Parathyroid adenoma (tissue), 2 donors: ENCODE data around the gene GRHPR.
"Not testable (repeated sequence)": the region's sequence is repeated elsewhere in the genome, so short reads cannot be mapped to it uniquely, and the experiment has no call there.

ENCODE experiments used
- H2AFZ ChIP-seq: fragments of 300-600 bp; sonication (generic); one replicate; pipeline ENCODE4 v1.7.0; 2017; ENCODE audit warnings: antibody characterized with exemption, mild to moderate bottlenecking
- H3K27ac ChIP-seq: fragments of 300-600 bp; sonication (generic); one replicate; pipeline ENCODE4 v1.7.0; 2017
- H3K27me3 ChIP-seq: fragments of 300-600 bp; sonication (generic); one replicate; pipeline ENCODE4 v1.7.0; 2017; ENCODE audit warnings: low read length; ENCODE audit not compliant: control insufficient read depth, insufficient read depth
- H3K36me3 ChIP-seq: fragments of 300-600 bp; sonication (generic); one replicate; pipeline ENCODE4 v1.7.0; 2017; ENCODE audit warnings: low read length; ENCODE audit not compliant: control insufficient read depth, insufficient read depth
- H3K4me1 ChIP-seq: fragments of 300-600 bp; sonication (generic); one replicate; pipeline ENCODE4 v1.7.0; 2017; ENCODE audit warnings: control low read depth
- H3K4me2 ChIP-seq: fragments of 300-600 bp; sonication (generic); one replicate; pipeline ENCODE4 v1.7.0; 2017; ENCODE audit warnings: low read length
- H3K4me3 ChIP-seq: fragments of 300-600 bp; sonication (generic); one replicate; pipeline ENCODE4 v1.7.0; 2017; ENCODE audit warnings: low read depth, low read length
- H3K79me2 ChIP-seq: fragments of 300-600 bp; sonication (generic); one replicate; pipeline ENCODE4 v1.7.0; 2017; ENCODE audit warnings: control low read depth
- H3K9ac ChIP-seq: fragments of 300-600 bp; sonication (generic); one replicate; pipeline ENCODE4 v1.7.0; 2017; ENCODE audit warnings: mild to moderate bottlenecking
- H3K9me3 ChIP-seq: fragments of 300-600 bp; sonication (generic); one replicate; pipeline ENCODE4 v1.7.0; 2017; ENCODE audit warnings: low read length; ENCODE audit not compliant: control insufficient read depth
- CTCF ChIP-seq: fragments of 300-600 bp; sonication (generic); IDR thresholded peaks from one replicate; pipeline ENCODE4 v1.7.0; 2017; ENCODE audit warnings: antibody characterized with exemption, mild to moderate bottlenecking
- donor health status: primary hyperparathyroidism.

Gene GRHPR

GRCh38 chr9:37421914-37422288 is 595 bp upstream of the GRHPR start:
- Histone ChIP-seq H2AFZ (peak overlapping the region; percentile 95), H3K9ac (no peak overlapping the region)

DNA sequence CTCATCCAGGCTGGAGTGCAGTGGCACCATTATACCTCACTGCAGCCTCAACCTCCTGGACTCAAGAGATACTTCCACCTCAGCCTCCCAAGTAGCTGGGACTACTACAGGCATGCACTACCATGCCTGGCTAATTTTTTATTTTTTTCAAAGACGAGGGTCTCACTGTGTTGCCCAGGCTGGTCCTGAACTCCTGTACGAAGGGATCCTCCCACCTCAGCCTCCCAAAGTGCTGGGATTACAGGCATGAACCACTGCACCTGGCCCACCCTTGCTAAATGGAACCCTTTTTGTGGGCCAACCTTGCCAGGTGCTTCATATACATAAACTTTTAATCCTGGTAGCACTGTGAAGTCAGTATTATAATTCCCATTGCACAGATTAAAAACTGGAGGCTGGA is 1.0 kb downstream of the GRHPR start:
- H3K4me2 ChIP-seq: peak overlapping the region; percentile 73
- H3K27ac ChIP-seq: no peak overlapping the region
- TF ChIP-seq CTCF: no peak
- no peaks in the 10 kb centered on the region for H3K9me3 ChIP-seq
- H3K36me3 ChIP-seq: no peaks in the 10 kb centered on the region
- peaks cover 4% of the 10 kb centered on the region for H3K79me2 ChIP-seq
- H3K27me3 ChIP-seq: no peaks in the 10 kb centered on the region
- H3K4me3 ChIP-seq: peak overlapping the region; percentile 94
- H3K4me1 ChIP-seq: no peaks in the 10 kb centered on the region
- no peak overlapping the region for H3K9ac ChIP-seq
- no peak overlapping the region for H2AFZ ChIP-seq

More at GRCh38 chr9:37421914-37422288, 595 bp upstream of the GRHPR start:
- Histone ChIP-seq H3K36me3 (no peaks in the 10 kb centered on the region), H3K27me3 (no peaks in the 10 kb centered on the region), H3K4me1 (no peaks in the 10 kb centered on the region), H3K9me3 (no peaks in the 10 kb centered on the region), H3K27ac (peak overlapping the region; percentile 57), H3K4me2 (peak overlapping the region; percentile 73), H3K4me3 (peak overlapping the region; percentile 94), H3K79me2 (peaks cover 4% of the 10 kb centered on the region)
- no peak for TF ChIP-seq CTCF

- H3K4me3 ChIP-seq: no peak overlapping the region
- no peak for TF ChIP-seq CTCF
These were observed 1.7 kb downstream of the GRHPR start for GRCh38 chr9:37424204-37424685.

DNA sequence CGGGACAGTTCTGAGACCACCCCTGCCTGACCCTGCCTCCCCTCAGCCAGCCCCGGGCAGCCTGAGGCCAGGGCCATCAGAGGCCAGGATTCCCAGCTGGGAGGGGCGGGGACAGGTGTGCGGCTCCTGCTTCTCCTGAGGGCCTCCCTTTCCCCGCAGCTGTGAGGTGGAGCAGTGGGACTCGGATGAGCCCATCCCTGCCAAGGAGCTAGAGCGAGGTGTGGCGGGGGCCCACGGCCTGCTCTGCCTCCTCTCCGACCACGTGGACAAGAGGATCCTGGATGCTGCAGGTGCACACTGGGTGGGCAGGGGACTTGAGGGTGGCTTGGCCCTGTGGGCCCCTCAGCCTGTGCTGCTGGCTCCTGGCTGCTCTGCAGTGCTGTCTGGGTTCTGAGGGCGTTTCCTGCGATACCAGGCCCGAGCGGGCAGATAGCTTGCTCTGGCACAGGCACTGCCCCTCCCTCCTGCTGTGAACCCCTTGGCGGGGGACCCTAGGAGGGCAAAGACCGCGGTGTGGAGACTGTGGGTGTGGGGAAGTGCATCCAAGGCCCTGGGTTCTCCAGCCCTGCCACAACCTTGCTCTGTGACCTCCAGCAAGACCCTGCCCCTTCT is 2.3 kb downstream of the GRHPR start:
- no peaks in the 10 kb centered on the region for H3K4me1 ChIP-seq
- H3K27me3 ChIP-seq: no peaks in the 10 kb centered on the region
- no peak overlapping the region for H3K4me2 ChIP-seq
- H3K79me2 ChIP-seq: peaks cover 4% of the 10 kb centered on the region
- no peak overlapping the region for H3K9ac ChIP-seq
- no peak overlapping the region for H3K27ac ChIP-seq
- H2AFZ ChIP-seq: no peak overlapping the region
- no peak for TF ChIP-seq CTCF
- H3K36me3 ChIP-seq: no peaks in the 10 kb centered on the region
- H3K9me3 ChIP-seq: no peaks in the 10 kb centered on the region
- no peak overlapping the region for H3K4me3 ChIP-seq

More at GRCh38 chr9:37424204-37424685, 1.7 kb downstream of the GRHPR start:
- Histone ChIP-seq H3K27me3 (no peaks in the 10 kb centered on the region), H3K79me2 (peaks cover 4% of the 10 kb centered on the region), H3K9me3 (no peaks in the 10 kb centered on the region), H3K4me2 (peak overlapping the region; percentile 45), H3K4me1 (no peaks in the 10 kb centered on the region), H3K27ac (no peak overlapping the region), H3K36me3 (no peaks in the 10 kb centered on the region), H3K9ac (no peak overlapping the region), H2AFZ (no peak overlapping the region)

- Histone ChIP-seq H3K36me3 (no peaks in the 10 kb centered on the region), H2AFZ (no peak overlapping the region), H3K9ac (no peak overlapping the region), H3K27me3 (no peaks in the 10 kb centered on the region), H3K79me2 (peaks cover 4% of the 10 kb centered on the region), H3K4me1 (no peaks in the 10 kb centered on the region), H3K9me3 (no peaks in the 10 kb centered on the region), H3K27ac (no peak overlapping the region), H3K4me2 (no peak overlapping the region), H3K4me3 (no peak overlapping the region)
- no peak for TF ChIP-seq CTCF
These were observed 2.8 kb downstream of the GRHPR start for GRCh38 chr9:37425298-37425752.

GRCh38 chr9:37426431-37426830 is 3.9 kb downstream of the GRHPR start:
- not testable (repeated sequence) for H3K4me2 ChIP-seq, H3K79me2 ChIP-seq, H3K4me3 ChIP-seq, H3K4me1 ChIP-seq, H3K27ac ChIP-seq, H3K9me3 ChIP-seq, H3K36me3 ChIP-seq, H3K27me3 ChIP-seq, H3K9ac ChIP-seq, H2AFZ ChIP-seq
